Trophoblast cell (in vitro differentiated cells and primary cell): Measurements from ENCODE around the gene ANKRD6.
A peak's percentile ranks its signal among the peaks of the same experiment; 100 is the strongest.

ENCODE experiments used
- DNase-seq, 2 donors: peaks; one replicate each; pipeline ENCODE4 v3.0.0-alpha.2; 2016
- H2AFZ ChIP-seq: 2 replicates; pipeline ENCODE4 v1.6.1; 2013; ENCODE audit warnings: low read length, moderate library complexity, mild to moderate bottlenecking; ENCODE audit not compliant: insufficient read depth, poor library complexity
- H2AK5ac ChIP-seq: 2 replicates; pipeline ENCODE4 v1.6.1; 2013; ENCODE audit warnings: mild to moderate bottlenecking, low read length
- H2BK120ac ChIP-seq: 2 replicates; pipeline ENCODE4 v1.6.1; 2013; ENCODE audit warnings: low read length, mild to moderate bottlenecking, moderate library complexity; ENCODE audit not compliant: insufficient read depth, poor library complexity
- H2BK12ac ChIP-seq: 2 replicates; pipeline ENCODE4 v1.6.1; 2013; ENCODE audit warnings: mild to moderate bottlenecking, low read length, moderate library complexity
- H2BK5ac ChIP-seq: 2 replicates; pipeline ENCODE4 v1.6.1; 2013; ENCODE audit warnings: low read length, low read depth, moderate library complexity, mild to moderate bottlenecking; ENCODE audit not compliant: poor library complexity
- H3K14ac ChIP-seq: 2 replicates; pipeline ENCODE4 v1.6.1; 2013; ENCODE audit warnings: mild to moderate bottlenecking, low read length
- H3K18ac ChIP-seq: 2 replicates; pipeline ENCODE4 v1.6.1; 2013; ENCODE audit warnings: mild to moderate bottlenecking, low read length
- H3K23ac ChIP-seq: 2 replicates; pipeline ENCODE4 v1.6.1; 2013; ENCODE audit warnings: low read length
- H3K27ac ChIP-seq: 2 replicates; pipeline ENCODE4 v1.5.1; 2013; ENCODE audit warnings: low read depth, mild to moderate bottlenecking, inconsistent platforms, low read length, moderate library complexity
- H3K27me3 ChIP-seq: 2 replicates; pipeline ENCODE4 v1.6.1; 2013; ENCODE audit warnings: inconsistent platforms, mild to moderate bottlenecking, low read length, moderate library complexity; ENCODE audit not compliant: insufficient read depth
- H3K36me3 ChIP-seq, 2 experiments: 1 replicate in 1 of 2; 2 replicates in 1 of 2; pipeline ENCODE4 v1.6.1; 2013; ENCODE audit warnings: low read length in 2 of 2, mild to moderate bottlenecking in 2 of 2, moderate library complexity in 1 of 2; ENCODE audit not compliant: insufficient read depth in 2 of 2, control insufficient read depth in 1 of 2
- H3K4ac ChIP-seq: 2 replicates; pipeline ENCODE4 v1.6.1; 2013; ENCODE audit warnings: low read depth, mild to moderate bottlenecking, low read length, moderate library complexity
- H3K4me1 ChIP-seq, 2 experiments: 1 replicate in 1 of 2; 2 replicates in 1 of 2; pipeline ENCODE4 v1.6.1; 2013; ENCODE audit warnings: low read length in 2 of 2, mild to moderate bottlenecking in 2 of 2, moderate library complexity in 1 of 2; ENCODE audit not compliant: insufficient read depth in 2 of 2, control insufficient read depth in 1 of 2
- H3K4me2 ChIP-seq: 2 replicates; pipeline ENCODE4 v1.6.1; 2013; ENCODE audit warnings: inconsistent platforms, mild to moderate bottlenecking, low read length, moderate library complexity
- H3K4me3 ChIP-seq: 2 replicates; pipeline ENCODE4 v1.5.1; 2013; ENCODE audit warnings: mild to moderate bottlenecking, low read depth, low read length, inconsistent platforms
- H3K79me1 ChIP-seq: one replicate; pipeline ENCODE4 v1.6.1; 2013; ENCODE audit warnings: low read length
- H3K79me2 ChIP-seq: 2 replicates; pipeline ENCODE4 v1.6.1; 2013; ENCODE audit warnings: low read length, mild to moderate bottlenecking; ENCODE audit not compliant: control insufficient read depth, insufficient read depth, poor library complexity
- H3K9ac ChIP-seq: 2 replicates; pipeline ENCODE4 v1.6.1; 2013; ENCODE audit warnings: mild to moderate bottlenecking, low read length
- H3K9me3 ChIP-seq: 2 replicates; pipeline ENCODE4 v1.6.1; 2013; ENCODE audit warnings: low read depth, mild to moderate bottlenecking, control low read depth, inconsistent platforms, low read length; ENCODE audit not compliant: insufficient read depth
- H4K12ac ChIP-seq: 2 replicates; pipeline ENCODE4 v1.6.1; 2013; ENCODE audit warnings: low read depth, mild to moderate bottlenecking, low read length, moderate library complexity
- H4K8ac ChIP-seq: 2 replicates; pipeline ENCODE4 v1.6.1; 2013; ENCODE audit warnings: low read depth, mild to moderate bottlenecking, low read length, moderate library complexity
- H4K91ac ChIP-seq: one replicate; pipeline ENCODE4 v1.6.1; 2013; ENCODE audit warnings: low read depth, mild to moderate bottlenecking, low read length, moderate library complexity
- WGBS: extraction: QIAGEN DNeasy Blood & Tissue Kit; methylation state at CpG from one replicate; pipeline ENCODE4 v1.1.7; 2013; ENCODE audit warnings: missing lambda C conversion rate; ENCODE audit not compliant: insufficient read length, insufficient coverage; ENCODE audit errors: extremely low coverage; 5-methylcytosine and 5-hydroxymethylcytosine counted together

ANKRD6 gene

GRCh38 chr6:89661559-89661958, 228.6 kb downstream of the ANKRD6 start:
- Histone ChIP-seq H3K18ac (no peak overlapping the region), H3K9me3 (no peaks in the 10 kb centered on the region), H2AK5ac (no peak overlapping the region), H2BK12ac (no peak overlapping the region), H4K12ac (no peak overlapping the region), H3K4me1 (no peaks in the 10 kb centered on the region), H3K14ac (no peak overlapping the region), H2AFZ (no peak overlapping the region), H3K9ac (no peak overlapping the region), H4K8ac (no peak overlapping the region), H3K23ac (no peak overlapping the region), H3K4me2 (no peak overlapping the region), H2BK120ac (no peak overlapping the region), H3K4me3 (no peak overlapping the region), H3K36me3 (peaks cover 14 to 27% of the 10 kb centered on the region in 2 experiments), H3K4ac (no peak overlapping the region), H3K79me2 (no peaks in the 10 kb centered on the region), H3K79me1 (no peaks in the 10 kb centered on the region), H3K27ac (no peak overlapping the region), H3K27me3 (no peaks in the 10 kb centered on the region), H2BK5ac (no peak overlapping the region), H4K91ac (no peak overlapping the region)
- DNase-seq, result no peak
- WGBS, result no CpG with 5 or more reads among the region's 1 CpG

- no peak overlapping the region for H2BK12ac ChIP-seq
- H3K36me3 ChIP-seq, result peaks cover 14 to 27% of the 10 kb centered on the region in 2 experiments
- no peak overlapping the region for H4K8ac ChIP-seq
- H3K79me1 ChIP-seq, result no peaks in the 10 kb centered on the region
- no peak overlapping the region for H3K14ac ChIP-seq
- no peak for DNase-seq
- H3K27me3 ChIP-seq, result no peaks in the 10 kb centered on the region
- no peak overlapping the region for H2AFZ ChIP-seq
- no peak overlapping the region for H2BK5ac ChIP-seq
- H3K4me1 ChIP-seq, result no peaks in the 10 kb centered on the region
- H2BK120ac ChIP-seq, result no peak overlapping the region
- H3K4me2 ChIP-seq, result no peak overlapping the region
- H3K9ac ChIP-seq, result no peak overlapping the region
- H3K18ac ChIP-seq, result no peak overlapping the region
- no peaks in the 10 kb centered on the region for H3K79me2 ChIP-seq
- no CpG with 5 or more reads among the region's 4 CpGs for WGBS
- no peak overlapping the region for H4K91ac ChIP-seq
- H3K9me3 ChIP-seq, result no peaks in the 10 kb centered on the region
- H2AK5ac ChIP-seq, result no peak overlapping the region
- no peak overlapping the region for H3K4ac ChIP-seq
- H4K12ac ChIP-seq, result no peak overlapping the region
- no peak overlapping the region for H3K23ac ChIP-seq
- H3K27ac ChIP-seq, result no peak overlapping the region
- no peak overlapping the region for H3K4me3 ChIP-seq
Measured at GRCh38 chr6:89662659-89663223, 229.8 kb downstream of the ANKRD6 start.

- Histone ChIP-seq H2AFZ (no peak overlapping the region), H3K9ac (no peak overlapping the region), H3K79me2 (no peaks in the 10 kb centered on the region), H3K4me2 (no peak overlapping the region), H4K8ac (no peak overlapping the region), H3K23ac (no peak overlapping the region), H3K9me3 (no peaks in the 10 kb centered on the region), H3K4me3 (no peak overlapping the region), H3K14ac (no peak overlapping the region), H3K18ac (no peak overlapping the region), H3K79me1 (no peaks in the 10 kb centered on the region), H3K27ac (no peak overlapping the region), H2BK12ac (no peak overlapping the region), H4K12ac (no peak overlapping the region), H2AK5ac (no peak overlapping the region), H4K91ac (no peak overlapping the region), H2BK120ac (no peak overlapping the region), H2BK5ac (no peak overlapping the region), H3K4me1 (no peaks in the 10 kb centered on the region), H3K4ac (no peak overlapping the region), H3K27me3 (no peaks in the 10 kb centered on the region), H3K36me3 (peaks cover 19 to 22% of the 10 kb centered on the region in 2 experiments)
- no peak for DNase-seq
- WGBS, result no CpG with 5 or more reads among the region's 5 CpGs
Measured at GRCh38 chr6:89667872-89668556, 235.1 kb downstream of the ANKRD6 start.

- no CpG with 5 or more reads among the region's 6 CpGs for WGBS
- no peak overlapping the region for H3K18ac ChIP-seq
- no peaks in the 10 kb centered on the region for H3K9me3 ChIP-seq
Measured at GRCh38 chr6:89669002-89669401, 236.1 kb downstream of the ANKRD6 start.

More at GRCh38 chr6:89669002-89669401, 236.1 kb downstream of the ANKRD6 start:
- no peaks in the 10 kb centered on the region for H3K79me1 ChIP-seq
- DNase-seq, result peak; percentile 76 to 86
- no peak overlapping the region for H2BK120ac ChIP-seq
- no peak overlapping the region for H2BK12ac ChIP-seq
- H3K4me2 ChIP-seq, result no peak overlapping the region
- H3K4me1 ChIP-seq, result no peaks in the 10 kb centered on the region
- peaks cover 18 to 28% of the 10 kb centered on the region in 2 experiments for H3K36me3 ChIP-seq
- H3K27ac ChIP-seq, result no peak overlapping the region
- no peak overlapping the region for H3K23ac ChIP-seq
- H2AFZ ChIP-seq, result no peak overlapping the region
- no peak overlapping the region for H4K8ac ChIP-seq
- H3K27me3 ChIP-seq, result no peaks in the 10 kb centered on the region
- H4K91ac ChIP-seq, result no peak overlapping the region
- H3K4me3 ChIP-seq, result no peak overlapping the region
- H3K14ac ChIP-seq, result no peak overlapping the region
- no peak overlapping the region for H4K12ac ChIP-seq
- H2BK5ac ChIP-seq, result no peak overlapping the region
- H3K79me2 ChIP-seq, result no peaks in the 10 kb centered on the region
- H2AK5ac ChIP-seq, result no peak overlapping the region
- H3K9ac ChIP-seq, result no peak overlapping the region
- H3K4ac ChIP-seq, result no peak overlapping the region
